ENCODE results near the gene TXNRD2.
"Not testable (repeated sequence)": the region's sequence is repeated elsewhere in the genome, so short reads cannot be mapped to it uniquely, and the experiment has no call there.

The TXNRD2 gene

DNA sequence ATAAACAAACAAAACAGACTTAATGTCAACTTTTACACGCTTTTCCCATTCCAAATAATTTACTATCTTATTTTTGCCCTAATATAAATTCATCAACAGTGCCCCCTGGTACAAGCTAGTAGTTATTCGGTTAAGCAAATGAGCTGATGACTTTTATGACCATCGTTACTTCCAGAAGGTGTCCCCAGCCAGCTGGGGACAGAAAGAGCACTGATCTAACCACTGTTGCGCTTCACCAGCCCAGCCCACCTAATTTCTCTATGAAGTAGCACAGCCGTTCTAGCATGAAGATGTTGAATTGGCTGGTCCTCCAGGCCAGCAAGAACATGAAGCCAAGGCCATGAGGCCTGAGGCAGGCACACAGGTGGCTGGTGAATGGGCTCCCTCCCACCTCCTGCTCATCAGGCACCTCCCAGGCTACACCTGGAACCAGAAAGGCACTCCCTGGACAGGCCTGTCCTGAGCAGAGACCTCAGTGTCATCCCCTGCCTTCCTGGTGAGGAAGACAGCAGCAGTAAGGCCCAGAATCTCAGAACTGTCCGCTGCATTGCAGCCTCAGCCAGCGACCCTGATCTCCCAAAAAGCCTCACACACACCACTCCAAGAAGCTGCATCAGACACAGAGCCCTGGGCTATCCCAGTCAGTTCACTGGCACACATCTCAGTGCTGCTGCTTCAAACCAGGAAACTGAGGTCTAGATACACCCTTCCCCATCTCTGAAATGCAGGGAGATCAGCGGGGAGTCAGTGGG is 99.8 kb downstream of the TXNRD2 start:
- no peak for DNase-seq

DNA sequence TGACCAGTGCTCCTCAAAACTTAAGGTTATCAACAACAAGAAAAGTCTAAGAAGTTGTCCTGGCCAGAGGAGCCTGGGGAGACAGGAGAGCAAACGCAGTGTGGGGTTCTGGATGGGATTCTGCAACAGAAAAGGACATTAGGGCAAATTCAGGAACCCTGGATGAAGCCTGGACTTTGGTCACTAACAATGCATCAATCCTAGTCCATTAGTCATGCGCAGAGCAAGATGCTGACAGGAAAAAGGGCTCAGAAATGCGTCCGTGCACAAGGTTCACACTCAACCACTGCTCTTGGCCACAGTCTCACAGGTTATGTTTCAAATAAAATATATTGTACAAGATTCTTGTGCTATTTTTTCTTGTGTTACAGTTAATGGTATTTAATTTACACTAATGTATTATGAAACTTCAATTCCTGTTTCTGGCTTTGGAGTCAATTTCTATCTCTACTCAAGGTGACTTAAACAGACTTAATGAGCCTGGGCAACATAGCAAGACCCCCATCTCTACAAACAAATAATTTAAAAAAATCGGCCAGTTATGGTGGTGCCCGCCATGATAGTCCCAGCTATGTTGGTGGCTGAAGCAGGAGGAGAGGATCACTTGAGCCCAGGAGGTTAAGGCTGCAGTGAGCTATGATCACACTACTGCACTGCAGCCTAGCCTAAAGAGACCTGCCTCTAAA is 100.5 kb downstream of the TXNRD2 start:
- no peak for DNase-seq

DNA sequence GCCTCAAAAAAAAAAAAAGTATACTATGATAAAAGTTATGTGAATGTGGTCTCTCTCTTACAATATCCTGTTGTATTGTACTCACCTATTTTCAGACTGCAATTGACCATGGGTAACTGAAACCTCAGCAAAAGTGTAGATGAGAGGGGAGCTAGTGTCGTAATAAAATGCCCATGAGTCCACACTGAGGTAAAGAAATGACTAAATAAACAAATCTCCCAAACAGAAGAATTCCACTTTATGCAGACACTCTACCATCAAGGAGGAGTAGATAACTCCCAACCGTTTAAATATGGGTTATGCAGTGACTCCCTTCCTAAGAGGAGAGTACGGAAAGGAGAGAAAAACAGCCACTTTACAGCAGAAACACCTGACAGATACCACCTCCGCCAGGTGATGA is 101.6 kb downstream of the TXNRD2 start:
- DNase-seq: no peak

DNA sequence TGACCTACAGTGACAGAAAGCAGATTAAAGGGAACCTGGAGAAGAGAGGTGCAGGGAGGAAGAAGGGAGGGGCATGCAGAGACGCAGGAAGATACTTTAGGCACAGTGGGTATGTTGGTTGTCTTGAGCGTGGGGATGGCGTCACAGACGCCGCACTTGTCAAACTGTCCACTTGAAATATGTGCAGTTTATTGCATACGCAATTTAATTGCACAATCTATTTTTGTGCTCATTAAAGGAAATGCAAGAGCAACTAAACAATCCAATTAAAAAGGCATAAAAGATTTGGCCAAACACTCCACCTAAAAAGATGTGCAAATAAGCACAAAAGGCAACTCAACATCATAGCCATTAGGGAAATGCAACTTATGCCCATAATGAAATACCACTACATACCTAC is 103.7 kb downstream of the TXNRD2 start:
- no peak for DNase-seq

DNA sequence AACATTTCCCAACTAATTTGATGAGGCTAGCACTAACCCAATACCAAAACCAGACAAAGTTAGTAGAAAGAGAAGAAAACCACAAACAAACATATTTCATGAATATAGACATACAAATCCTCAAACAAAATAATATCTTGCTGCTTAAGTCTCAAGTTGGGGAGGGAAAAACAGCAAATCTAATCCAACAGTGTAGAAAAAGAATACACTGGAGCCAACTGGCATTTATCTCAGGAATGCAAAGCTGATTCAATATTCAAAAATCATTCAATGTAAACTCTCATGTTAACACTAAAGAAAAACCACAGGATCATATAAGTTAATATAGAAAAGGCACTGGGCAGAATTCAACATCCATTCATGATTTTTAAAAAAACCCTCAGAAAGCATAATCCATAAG is 105.1 kb downstream of the TXNRD2 start:
- DNase-seq: no peak

DNA sequence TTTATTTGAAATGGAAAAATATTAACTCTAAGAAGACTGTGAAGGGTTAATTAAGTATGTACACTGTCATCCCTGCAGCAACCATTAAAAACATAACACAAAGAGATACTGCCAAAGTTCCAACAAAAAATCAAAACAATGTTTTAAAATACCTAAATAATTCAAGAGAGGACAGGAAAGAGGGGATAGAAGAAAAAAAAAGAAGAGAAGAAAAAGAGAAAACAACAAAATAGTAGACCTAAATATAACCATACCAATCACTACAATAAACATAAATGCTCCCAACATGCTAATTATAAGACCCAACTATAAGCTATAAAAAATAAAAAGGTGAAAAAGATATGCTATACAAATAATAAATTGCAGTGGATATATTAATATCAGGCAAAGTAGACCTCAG is 107.0 kb downstream of the TXNRD2 start:
- no peak for DNase-seq

DNA sequence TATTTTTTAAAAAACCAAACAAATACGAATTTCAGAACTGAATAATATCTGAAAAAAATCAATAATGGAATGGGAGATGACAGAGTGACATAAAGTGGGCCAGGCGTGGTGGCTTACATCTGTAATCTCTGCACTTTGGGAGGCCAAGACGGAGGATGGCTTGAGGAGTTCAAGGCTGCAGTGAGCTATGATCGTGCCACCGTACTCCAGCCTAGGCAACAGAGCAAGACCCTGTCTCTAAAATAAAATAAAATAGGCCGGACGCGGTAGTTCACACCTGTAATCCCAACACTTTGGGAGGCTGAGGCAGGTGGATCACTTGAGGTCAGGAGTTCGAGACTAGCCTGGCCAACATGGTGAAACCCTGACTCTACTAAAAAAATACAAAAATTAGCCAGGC is 108.3 kb downstream of the TXNRD2 start:
- DNase-seq: not testable (repeated sequence)

DNA sequence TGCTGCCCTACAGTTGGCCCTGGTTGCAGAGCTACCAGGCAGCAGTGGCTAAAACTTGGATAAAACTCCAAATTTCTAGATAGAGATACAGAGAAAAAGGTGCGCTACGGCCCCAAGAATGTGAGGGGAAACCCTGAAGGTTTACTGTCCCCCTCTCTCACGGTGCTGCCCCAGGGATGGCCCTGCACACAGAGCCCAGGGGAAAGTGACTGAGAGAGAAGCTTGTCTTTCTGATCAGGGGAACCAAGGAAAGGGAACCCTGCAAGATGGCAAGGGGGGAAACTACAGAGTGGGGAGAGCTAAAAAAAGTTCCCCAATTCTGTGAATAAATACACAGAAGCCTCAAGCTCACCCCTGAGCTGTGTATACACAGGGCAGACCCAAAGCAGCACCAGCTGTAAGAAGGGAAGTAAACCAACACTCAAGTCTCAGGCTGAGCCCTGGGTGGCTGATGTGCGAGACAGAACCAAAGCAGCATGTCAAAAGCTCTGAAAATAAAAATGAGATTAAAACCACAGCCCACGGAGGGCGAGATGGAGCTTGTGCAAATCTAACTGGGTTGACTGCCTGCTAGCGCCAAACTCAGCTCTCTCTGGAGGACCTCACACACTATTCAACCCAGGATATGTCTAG is 109.0 kb downstream of the TXNRD2 start:
- DNase-seq: peak; percentile 34

DNA sequence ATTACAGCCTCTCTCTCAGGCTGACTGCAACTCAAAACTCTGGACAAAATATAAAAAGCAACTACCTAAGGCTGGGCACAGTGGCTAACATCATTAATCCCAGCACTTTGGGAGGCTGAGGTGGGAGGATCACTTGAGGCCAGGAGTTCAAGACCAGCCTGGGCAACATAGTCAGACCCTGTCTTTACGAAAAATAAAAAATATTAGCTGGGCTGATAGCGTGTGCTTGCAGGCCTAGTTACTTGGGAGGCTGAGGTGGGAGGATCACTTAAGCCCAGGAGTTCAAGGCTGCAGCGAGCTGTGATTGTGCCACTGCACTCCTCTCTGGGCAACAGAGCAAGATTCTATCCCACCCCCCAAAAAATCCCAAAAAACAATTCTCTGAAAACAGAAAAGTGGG is 109.6 kb downstream of the TXNRD2 start:
- not testable (repeated sequence) for DNase-seq

DNA sequence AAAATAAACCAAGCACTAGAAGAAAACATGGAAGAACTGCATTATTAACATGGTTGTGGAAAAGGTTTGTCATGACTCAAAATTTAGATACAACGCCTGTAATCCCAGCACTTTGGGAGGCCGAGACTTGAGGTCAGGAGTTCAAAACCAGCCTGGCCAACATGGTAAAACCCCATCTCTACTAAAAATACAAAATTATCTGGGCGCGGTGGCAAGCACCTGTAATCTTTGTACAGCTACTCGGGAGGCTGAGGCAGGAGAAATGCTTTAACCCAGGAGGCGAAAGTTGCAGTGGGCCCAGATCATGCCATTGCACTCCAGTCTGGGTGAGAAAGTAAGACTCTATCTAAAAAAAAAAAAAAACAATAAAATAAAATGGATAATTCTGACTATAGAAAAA is 110.6 kb downstream of the TXNRD2 start:
- no peak for DNase-seq

DNA sequence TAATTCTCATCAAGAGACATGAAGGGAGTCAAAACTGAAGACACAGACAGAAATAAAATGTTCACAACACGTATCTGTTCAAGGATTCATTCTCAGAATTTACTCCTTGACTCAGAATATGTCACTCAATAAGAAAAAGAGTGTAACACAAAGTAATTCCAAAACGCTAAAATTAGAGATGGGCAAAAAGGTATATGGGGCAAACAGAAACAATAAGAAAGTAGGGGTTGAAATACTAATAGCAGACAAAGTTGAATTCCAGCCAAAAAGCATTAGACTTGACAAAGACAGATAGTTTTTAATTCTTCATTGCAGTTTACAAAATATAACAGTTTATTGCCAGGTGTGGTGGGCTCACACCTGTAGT is 113.6 kb downstream of the TXNRD2 start:
- no peak for DNase-seq

DNA sequence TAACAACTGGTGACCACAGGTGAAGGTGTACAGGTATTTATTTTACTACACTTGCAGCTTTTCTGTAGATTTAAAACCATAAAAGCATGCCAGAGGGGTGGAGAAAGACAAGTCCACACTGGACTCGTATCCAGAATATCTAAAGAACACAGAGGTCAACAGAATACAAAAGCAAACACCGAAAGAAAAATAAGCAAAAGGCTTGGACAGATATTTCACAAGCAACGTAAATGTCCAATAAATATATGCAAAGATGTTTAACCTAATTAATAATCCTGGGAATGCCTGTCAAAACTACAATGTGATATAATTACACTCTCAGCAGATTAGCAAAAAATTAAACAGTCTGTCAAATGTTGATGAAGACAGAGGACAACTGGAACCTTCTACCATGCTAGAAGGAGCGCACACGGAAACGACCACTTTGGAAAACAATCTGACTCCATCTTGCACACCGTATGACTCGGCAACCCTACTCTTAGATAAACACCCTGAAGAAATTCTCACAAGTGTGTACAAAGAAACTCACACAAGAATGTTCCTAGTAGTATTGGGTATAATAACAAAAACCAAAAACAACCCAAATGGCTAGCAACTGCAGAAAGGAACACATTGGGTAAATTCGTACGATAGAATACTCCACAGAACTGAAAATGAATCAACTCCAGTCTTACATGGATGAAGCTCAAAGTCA is 114.1 kb downstream of the TXNRD2 start:
- DNase-seq: no peak

DNA sequence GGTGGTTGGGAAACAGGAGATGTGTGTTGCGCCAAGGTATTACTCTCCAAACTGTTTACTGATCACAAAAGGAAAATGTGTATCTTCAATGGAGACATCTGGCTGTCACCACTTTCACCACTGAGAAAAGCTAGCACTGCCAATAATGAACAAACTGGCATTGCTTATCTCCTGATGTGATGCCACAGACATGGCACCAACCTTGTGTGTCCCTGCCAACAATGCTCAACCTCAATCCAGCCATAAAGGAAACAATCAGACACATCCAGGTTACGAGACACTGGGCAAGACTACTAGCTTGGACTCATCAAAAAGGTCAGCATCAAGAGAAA is 115.0 kb downstream of the TXNRD2 start:
- no peak for DNase-seq

DNA sequence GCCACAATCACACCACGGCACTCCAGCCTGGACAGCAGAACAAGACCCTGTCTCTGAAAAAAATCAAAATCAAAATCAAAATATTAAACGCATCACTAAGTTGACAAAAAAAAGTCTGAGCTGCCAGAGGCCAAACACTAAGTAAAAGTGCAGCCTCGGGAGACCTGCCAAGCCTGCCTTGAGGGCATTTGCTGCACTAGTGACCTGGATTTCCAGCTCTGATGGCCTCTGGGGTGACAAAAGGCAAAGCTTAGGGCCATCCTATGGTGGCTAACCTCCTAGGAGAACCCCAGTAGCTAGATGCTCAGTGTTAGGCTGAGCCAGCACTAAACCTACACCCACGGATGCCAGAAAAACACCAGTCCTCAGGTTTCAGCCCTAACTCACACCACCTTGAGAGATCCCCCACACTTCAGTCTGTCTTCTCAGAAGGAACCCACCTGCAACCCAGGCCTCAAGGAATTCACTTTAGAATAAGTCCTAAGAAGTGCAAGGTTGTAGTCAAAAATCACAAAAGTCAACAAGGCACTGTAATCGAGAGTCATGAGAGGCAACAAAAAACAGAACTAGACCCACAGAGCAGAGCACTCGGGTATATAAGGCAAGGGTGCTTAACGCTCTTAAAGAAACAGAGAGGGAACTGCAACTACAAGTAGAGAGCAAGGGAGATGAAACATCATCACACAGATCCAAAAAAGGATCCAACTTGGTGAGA is 115.6 kb downstream of the TXNRD2 start:
- DNase-seq: no peak

Data from right forelimb (tissue), 1 donor.